Fibroblast of lung (primary cell): ENCODE results near the gene FGF1. TPM values are rescaled to one million over a fixed set of nuclear protein-coding genes. Genes with fewer than 3 reads are reported as not detected.

Source experiments
- DNase-seq, 2 donors: peaks; one replicate each; pipeline versions ENCODE4 v3.0.0 to v3.0.0-alpha.2; 2010; ENCODE audit warnings: low read depth in 2 of 2
- H2AFZ ChIP-seq: 2 replicates; pipeline ENCODE4 v1.5.1; 2012; ENCODE audit warnings: low read length, control low read depth, inconsistent platforms
- H3K27ac ChIP-seq: 2 replicates; pipeline ENCODE4 v1.5.1; 2011; ENCODE audit warnings: low read length, control low read depth; ENCODE audit not compliant: insufficient read depth
- H3K27me3 ChIP-seq: 2 replicates; pipeline ENCODE4 v1.5.1; 2011; ENCODE audit warnings: mild to moderate bottlenecking, low read length; ENCODE audit not compliant: control insufficient read depth, insufficient read depth
- H3K36me3 ChIP-seq: 2 replicates; pipeline ENCODE4 v1.5.1; 2011; ENCODE audit warnings: low read length; ENCODE audit not compliant: control insufficient read depth, insufficient read depth
- H3K4me1 ChIP-seq: 2 replicates; pipeline ENCODE4 v1.5.1; 2011; ENCODE audit warnings: low read length; ENCODE audit not compliant: control insufficient read depth, insufficient read depth; ENCODE audit errors: extremely low read depth
- H3K4me2 ChIP-seq: 2 replicates; pipeline ENCODE4 v1.5.1; 2011; ENCODE audit warnings: low read length, control low read depth; ENCODE audit not compliant: insufficient read depth; ENCODE audit errors: extremely low read depth
- H3K4me3 ChIP-seq, 4 experiments: fragments of 200-600 bp in 1 of 4; sonication (generic) in 1 of 4; replicated peaks in 1 of 4; 2 replicates each; pipeline ENCODE4 v1.5.1; 2011 to 2016; ENCODE audit warnings: low read length in 4 of 4, low read depth in 3 of 4, mild to moderate bottlenecking in 3 of 4, control low read depth in 2 of 4, inconsistent platforms in 1 of 4, mixed read lengths in 1 of 4; ENCODE audit not compliant: insufficient read depth in 1 of 4; ENCODE audit errors: control extremely low read depth in 1 of 4
- H3K79me2 ChIP-seq: 2 replicates; pipeline ENCODE4 v1.5.1; 2012; ENCODE audit warnings: mild to moderate bottlenecking, low read length, inconsistent platforms; ENCODE audit not compliant: control insufficient read depth, insufficient read depth
- H3K9ac ChIP-seq: 2 replicates; pipeline ENCODE4 v1.5.1; 2011; ENCODE audit warnings: mild to moderate bottlenecking, low read length, control low read depth; ENCODE audit not compliant: insufficient read depth
- H3K9me3 ChIP-seq: 2 replicates; pipeline ENCODE4 v1.5.1; 2012; ENCODE audit warnings: low read depth, low read length; ENCODE audit not compliant: control insufficient read depth, insufficient read depth
- H4K20me1 ChIP-seq: 2 replicates; pipeline ENCODE4 v1.5.1; 2011; ENCODE audit warnings: low read length; ENCODE audit not compliant: control insufficient read depth, insufficient read depth; ENCODE audit errors: extremely low read depth
- EZH2 ChIP-seq: IDR thresholded peaks from 2 replicates; pipeline ENCODE4 v1.5.1; 2012; ENCODE audit warnings: low read length, control low read depth, mild to moderate bottlenecking; ENCODE audit errors: missing control alignments
- polyA plus RNA-seq, 2 donors: library from polyadenylated mRNA; depleted of rRNA in 1 of 2; stranded (reverse) in 1 of 2; unstranded in 1 of 2; fragments of >200 nt; gene quantifications; 2 replicates each; pipeline ENCODE4 v1.2.1, GENCODE V29; 2011 to 2012; ENCODE audit warnings: missing spikeins in 1 of 2
- total RNA-seq: library from RNA; depleted of rRNA; stranded (reverse); fragments of >200 nt; gene quantifications from 2 replicates; pipeline ENCODE4 v1.2.1, GENCODE V29; 2014
- TF ChIP-seq, protein P1 (sequence below), 2 donors: IDR thresholded peaks in 1 of 2; conservative IDR thresholded peaks in 1 of 2; 1 replicate in 1 of 2; 2 replicates in 1 of 2; pipeline ENCODE4 v1.5.1; 2011 to 2012; ENCODE audit warnings: low read length in 2 of 2, control low read depth in 1 of 2, inconsistent platforms in 1 of 2, low read depth in 1 of 2, mild to moderate bottlenecking in 1 of 2

Gene FGF1
- total and polyA plus RNA-seq, 2 donors (not counting 1 experiment from before 2014, with no cell fraction given): 3.5 to 17.7 TPM

DNA sequence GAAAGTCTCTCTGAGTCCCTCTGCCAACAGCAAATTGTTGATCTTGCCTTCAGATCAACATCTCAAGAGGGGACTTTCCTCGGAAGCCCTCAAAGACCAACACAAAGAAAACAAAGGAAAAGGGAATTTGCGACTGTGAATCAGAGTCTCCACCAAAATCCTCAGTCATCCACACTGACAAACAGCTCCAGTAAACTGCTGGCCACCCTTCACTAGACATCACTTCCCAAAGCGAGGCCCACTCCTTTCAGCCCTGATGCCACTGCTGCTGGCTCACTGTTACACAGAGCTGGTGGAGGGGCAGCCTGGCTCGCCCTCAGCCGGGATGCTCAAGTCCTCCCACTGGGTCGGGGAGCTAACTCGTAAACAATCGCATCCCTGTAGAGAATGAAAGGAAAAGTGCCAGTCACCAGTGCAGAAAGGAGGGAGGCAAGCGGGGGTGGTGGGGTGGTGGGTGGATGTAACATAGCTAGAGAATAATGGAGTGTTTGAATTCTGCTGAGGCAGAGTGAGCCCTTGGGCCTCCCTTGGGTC lies 1.3 kb downstream of the FGF1 start:
- H3K4me1 ChIP-seq: peaks cover 13% of the 10 kb centered on the region
- TF ChIP-seq EZH2: no peak
- TF ChIP-seq, protein P1, sequence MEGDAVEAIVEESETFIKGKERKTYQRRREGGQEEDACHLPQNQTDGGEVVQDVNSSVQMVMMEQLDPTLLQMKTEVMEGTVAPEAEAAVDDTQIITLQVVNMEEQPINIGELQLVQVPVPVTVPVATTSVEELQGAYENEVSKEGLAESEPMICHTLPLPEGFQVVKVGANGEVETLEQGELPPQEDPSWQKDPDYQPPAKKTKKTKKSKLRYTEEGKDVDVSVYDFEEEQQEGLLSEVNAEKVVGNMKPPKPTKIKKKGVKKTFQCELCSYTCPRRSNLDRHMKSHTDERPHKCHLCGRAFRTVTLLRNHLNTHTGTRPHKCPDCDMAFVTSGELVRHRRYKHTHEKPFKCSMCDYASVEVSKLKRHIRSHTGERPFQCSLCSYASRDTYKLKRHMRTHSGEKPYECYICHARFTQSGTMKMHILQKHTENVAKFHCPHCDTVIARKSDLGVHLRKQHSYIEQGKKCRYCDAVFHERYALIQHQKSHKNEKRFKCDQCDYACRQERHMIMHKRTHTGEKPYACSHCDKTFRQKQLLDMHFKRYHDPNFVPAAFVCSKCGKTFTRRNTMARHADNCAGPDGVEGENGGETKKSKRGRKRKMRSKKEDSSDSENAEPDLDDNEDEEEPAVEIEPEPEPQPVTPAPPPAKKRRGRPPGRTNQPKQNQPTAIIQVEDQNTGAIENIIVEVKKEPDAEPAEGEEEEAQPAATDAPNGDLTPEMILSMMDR (conservative IDR thresholded peaks at IDR 0.05 in 1 of 2, IDR thresholded peaks at IDR 0.05 in 1 of 2; ENCODE audit: low read depth in 1 of 2, low read length in 2 of 2): no peak
- H3K79me2 ChIP-seq: no peaks in the 10 kb centered on the region
- H3K9ac ChIP-seq: no peak overlapping the region
- no peak overlapping the region for H3K4me3 ChIP-seq
- peak overlapping the region; percentile 48 for H3K4me2 ChIP-seq
- DNase-seq: peak in 1 of 2 donors; percentile 32
- H3K36me3 ChIP-seq: no peaks in the 10 kb centered on the region
- H4K20me1 ChIP-seq: no peaks in the 10 kb centered on the region
- H3K27ac ChIP-seq: no peak overlapping the region
- peak overlapping the region; percentile 64 for H2AFZ ChIP-seq
- no peaks in the 10 kb centered on the region for H3K27me3 ChIP-seq
- no peaks in the 10 kb centered on the region for H3K9me3 ChIP-seq

DNA sequence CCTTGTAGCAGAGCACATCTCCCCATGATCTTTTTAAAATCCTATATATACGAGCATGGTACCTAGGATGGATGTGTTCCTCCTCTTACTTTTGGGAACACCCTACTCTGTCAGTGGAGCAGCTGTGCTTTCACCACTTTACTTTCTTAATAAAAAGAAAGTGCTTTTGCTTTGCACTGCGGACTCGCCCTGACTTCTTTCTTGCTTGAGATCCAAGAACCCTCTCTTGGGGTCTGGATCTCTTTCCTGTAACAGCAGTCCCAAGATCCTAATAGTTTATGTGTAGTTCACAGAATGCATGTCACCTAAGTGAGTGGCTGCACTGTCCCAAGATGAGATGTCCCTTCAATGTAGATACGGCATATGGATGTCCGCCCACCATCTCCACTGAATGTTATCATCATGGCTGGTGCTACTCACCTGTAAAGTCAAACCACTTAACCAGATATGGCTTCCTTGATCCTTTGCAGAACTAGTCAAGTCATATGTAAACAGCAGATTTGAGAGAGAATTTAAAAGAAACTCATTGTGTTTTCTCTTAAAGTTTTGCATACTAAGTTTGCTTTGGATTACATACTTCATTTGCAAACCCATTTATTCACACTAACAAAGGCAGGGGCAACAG lies 1.9 kb downstream of the FGF1 start:
- Histone ChIP-seq H3K4me3 (no peak overlapping the region), H4K20me1 (no peaks in the 10 kb centered on the region), H3K9me3 (no peaks in the 10 kb centered on the region), H3K9ac (no peak overlapping the region), H3K4me2 (no peak overlapping the region), H3K27me3 (no peaks in the 10 kb centered on the region), H3K27ac (no peak overlapping the region), H3K36me3 (no peaks in the 10 kb centered on the region), H3K4me1 (peaks cover 13% of the 10 kb centered on the region), H2AFZ (no peak overlapping the region), H3K79me2 (no peaks in the 10 kb centered on the region)
- DNase-seq: no peak
- no peak for TF ChIP-seq EZH2
- TF ChIP-seq, protein P1 (conservative IDR thresholded peaks at IDR 0.05 in 1 of 2, IDR thresholded peaks at IDR 0.05 in 1 of 2; ENCODE audit: low read depth in 1 of 2, low read length in 2 of 2): no peak

DNA sequence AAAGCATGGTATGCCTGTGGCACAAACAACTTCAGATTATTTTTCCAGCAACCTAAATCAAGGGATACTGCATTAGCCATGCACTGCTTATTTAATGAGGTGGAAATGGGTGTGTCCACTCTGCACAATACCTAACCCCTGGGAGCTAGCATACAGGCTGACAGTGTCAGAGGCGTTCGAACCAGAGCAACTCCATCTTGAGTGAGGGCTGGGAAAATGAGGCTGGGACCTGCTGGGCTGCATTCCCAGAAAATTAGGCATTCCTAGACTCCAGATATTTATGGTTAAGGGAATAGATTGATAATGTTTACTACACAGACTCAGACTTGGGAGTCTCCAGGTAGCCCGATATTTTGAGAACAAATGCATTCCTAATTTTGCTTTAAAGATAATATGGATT lies 2.8 kb downstream of the FGF1 start:
- Histone ChIP-seq H3K4me2 (no peak overlapping the region), H4K20me1 (no peaks in the 10 kb centered on the region), H3K4me3 (no peak overlapping the region), H3K4me1 (peaks cover 13% of the 10 kb centered on the region), H3K9ac (no peak overlapping the region), H3K36me3 (no peaks in the 10 kb centered on the region), H2AFZ (no peak overlapping the region), H3K27me3 (no peaks in the 10 kb centered on the region), H3K9me3 (no peaks in the 10 kb centered on the region), H3K27ac (no peak overlapping the region), H3K79me2 (no peaks in the 10 kb centered on the region)
- DNase-seq: no peak
- TF ChIP-seq, protein P1 (conservative IDR thresholded peaks at IDR 0.05 in 1 of 2, IDR thresholded peaks at IDR 0.05 in 1 of 2; ENCODE audit: low read depth in 1 of 2, low read length in 2 of 2): no peak
- TF ChIP-seq EZH2: no peak
